Breast epithelium (tissue), 3 donors: Measurements from ENCODE around the gene U2SURP.

ENCODE experiments used
- POLR2A ChIP-seq: fragments of 450-650 bp; IDR thresholded peaks from one replicate; pipeline ENCODE4 v1.6.1; 2016; ENCODE audit warnings: antibody characterized with exemption, mild to moderate bottlenecking, moderate library complexity
- POLR2AphosphoS5 ChIP-seq, 3 donors: sonication (generic); formaldehyde crosslinking; IDR thresholded peaks; one replicate each; pipeline ENCODE4 v1.6.1; 2017; ENCODE audit warnings: antibody characterized with exemption in 3 of 3
- TF ChIP-seq, protein P1 (sequence below), 3 donors: fragments of 450-650 bp; IDR thresholded peaks; one replicate each; pipeline ENCODE4 v1.5.1; 2016 to 2017; ENCODE audit warnings: antibody characterized with exemption in 3 of 3, mild to moderate bottlenecking in 3 of 3, moderate library complexity in 3 of 3

DNA sequence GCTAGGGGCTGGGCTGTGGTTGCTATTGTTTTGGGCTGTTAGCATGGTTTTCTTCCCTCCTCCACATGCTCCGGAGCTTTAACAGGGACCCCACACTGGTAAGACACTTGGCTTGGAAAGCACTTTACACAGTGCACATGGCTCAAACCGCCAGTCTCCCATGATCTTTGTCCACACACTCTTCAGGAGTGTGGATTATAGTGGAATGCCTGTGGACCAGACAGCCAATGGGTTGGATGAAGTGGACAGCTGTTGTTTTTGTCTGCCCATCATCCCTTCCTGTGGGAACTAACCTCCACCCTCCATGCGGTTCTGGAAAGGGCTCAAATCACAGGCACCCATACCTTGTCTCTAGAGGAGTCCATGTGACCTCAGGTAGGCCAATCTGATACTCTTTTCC is 47.9 kb upstream of the U2SURP start:
- no peak for TF ChIP-seq POLR2AphosphoS5 (IDR thresholded peaks at IDR 0.05)
- TF ChIP-seq POLR2A: no peak
- TF ChIP-seq, protein P1, sequence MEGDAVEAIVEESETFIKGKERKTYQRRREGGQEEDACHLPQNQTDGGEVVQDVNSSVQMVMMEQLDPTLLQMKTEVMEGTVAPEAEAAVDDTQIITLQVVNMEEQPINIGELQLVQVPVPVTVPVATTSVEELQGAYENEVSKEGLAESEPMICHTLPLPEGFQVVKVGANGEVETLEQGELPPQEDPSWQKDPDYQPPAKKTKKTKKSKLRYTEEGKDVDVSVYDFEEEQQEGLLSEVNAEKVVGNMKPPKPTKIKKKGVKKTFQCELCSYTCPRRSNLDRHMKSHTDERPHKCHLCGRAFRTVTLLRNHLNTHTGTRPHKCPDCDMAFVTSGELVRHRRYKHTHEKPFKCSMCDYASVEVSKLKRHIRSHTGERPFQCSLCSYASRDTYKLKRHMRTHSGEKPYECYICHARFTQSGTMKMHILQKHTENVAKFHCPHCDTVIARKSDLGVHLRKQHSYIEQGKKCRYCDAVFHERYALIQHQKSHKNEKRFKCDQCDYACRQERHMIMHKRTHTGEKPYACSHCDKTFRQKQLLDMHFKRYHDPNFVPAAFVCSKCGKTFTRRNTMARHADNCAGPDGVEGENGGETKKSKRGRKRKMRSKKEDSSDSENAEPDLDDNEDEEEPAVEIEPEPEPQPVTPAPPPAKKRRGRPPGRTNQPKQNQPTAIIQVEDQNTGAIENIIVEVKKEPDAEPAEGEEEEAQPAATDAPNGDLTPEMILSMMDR (IDR thresholded peaks at IDR 0.05): no peak
